OCI-LY1 (cell line): ENCODE data around the gene PPARD.

Experiments
- CTCF ChIP-seq: fragments of 200-600 bp; sonication (generic), shearing (Covaris generic); IDR thresholded peaks from 2 replicates; pipeline ENCODE4 v1.5.1; 2017; ENCODE audit warnings: mild to moderate bottlenecking, antibody characterized with exemption, low read length, moderate library complexity, mixed read lengths
- EZH2 ChIP-seq: fragments of 200-600 bp; sonication (generic), shearing (Covaris generic); IDR thresholded peaks from 2 replicates; pipeline ENCODE4 v1.8.0; 2017; ENCODE audit warnings: borderline replicate concordance, mixed run types, mild to moderate bottlenecking, antibody characterized with exemption, low read length, moderate library complexity, mixed read lengths

GRCh38 chr6:35474131-35474941 is 132.0 kb downstream of the PPARD start:
- TF ChIP-seq CTCF: no peak
- TF ChIP-seq EZH2: no peak
